Measurements from ENCODE around the gene SUSD6. TPM values are rescaled to one million over a fixed set of nuclear protein-coding genes. Genes with fewer than 3 reads are reported as not detected.
"Not testable (repeated sequence)": the region's sequence is repeated elsewhere in the genome, so short reads cannot be mapped to it uniquely, and the experiment has no call there.

SUSD6 gene
- total RNA-seq, 1 experiment from 2014 or later: 2.1 TPM

- DNase-seq (ENCODE audit: low read depth): no peak
- in situ Hi-C loops (cut with HindIII; ENCODE audit: low pct_unique_long_range_greater_than_20kb, low sequenced_read_pairs): no loop called here
Observed at GRCh38 chr14:69582829-69583228, 28.6 kb upstream of the SUSD6 start.

- in situ Hi-C loops (cut with HindIII; ENCODE audit: low pct_unique_long_range_greater_than_20kb, low sequenced_read_pairs): no loop called here
- no peak for DNase-seq (ENCODE audit: low read depth)
Observed at GRCh38 chr14:69584389-69584788, 27.0 kb upstream of the SUSD6 start.

GRCh38 chr14:69586404-69586803, 25.0 kb upstream of the SUSD6 start:
- DNase-seq (ENCODE audit: low read depth): no peak

GRCh38 chr14:69587389-69587788, 24.0 kb upstream of the SUSD6 start:
- no peak for DNase-seq (ENCODE audit: low read depth)
- in situ Hi-C loops (cut with HindIII; ENCODE audit: low pct_unique_long_range_greater_than_20kb, low sequenced_read_pairs): no loop called here

More at GRCh38 chr14:69586404-69586803, 25.0 kb upstream of the SUSD6 start:
- in situ Hi-C loops (cut with HindIII; ENCODE audit: low pct_unique_long_range_greater_than_20kb, low sequenced_read_pairs): no loop called here

GRCh38 chr14:69591317-69591716, 20.1 kb upstream of the SUSD6 start:
- in situ Hi-C loops (cut with HindIII; ENCODE audit: low pct_unique_long_range_greater_than_20kb, low sequenced_read_pairs): no loop called here

GRCh38 chr14:69593018-69593677, 18.2 kb upstream of the SUSD6 start:
- in situ Hi-C loops (cut with HindIII; ENCODE audit: low pct_unique_long_range_greater_than_20kb, low sequenced_read_pairs): no loop called here
- no peak for DNase-seq (ENCODE audit: low read depth)

More at GRCh38 chr14:69591317-69591716, 20.1 kb upstream of the SUSD6 start:
- DNase-seq (ENCODE audit: low read depth): no peak

GRCh38 chr14:69594846-69595245, 16.6 kb upstream of the SUSD6 start:
- in situ Hi-C loops (cut with HindIII; ENCODE audit: low pct_unique_long_range_greater_than_20kb, low sequenced_read_pairs): no loop called here
- no peak for DNase-seq (ENCODE audit: low read depth)

GRCh38 chr14:69595336-69595735, 16.1 kb upstream of the SUSD6 start:
- no peak for DNase-seq (ENCODE audit: low read depth)
- in situ Hi-C loops (cut with HindIII; ENCODE audit: low pct_unique_long_range_greater_than_20kb, low sequenced_read_pairs): no loop called here

GRCh38 chr14:69599431-69599830, 12.0 kb upstream of the SUSD6 start:
- in situ Hi-C loops (cut with HindIII; ENCODE audit: low pct_unique_long_range_greater_than_20kb, low sequenced_read_pairs); DNase-seq (ENCODE audit: low read depth): not testable (repeated sequence)

GRCh38 chr14:69600304-69600891, 11.0 kb upstream of the SUSD6 start:
- no peak for DNase-seq (ENCODE audit: low read depth)
- in situ Hi-C loops (cut with HindIII; ENCODE audit: low pct_unique_long_range_greater_than_20kb, low sequenced_read_pairs): no loop called here

- peak; percentile 40 for DNase-seq (ENCODE audit: low read depth)
- in situ Hi-C loops (cut with HindIII; ENCODE audit: low pct_unique_long_range_greater_than_20kb, low sequenced_read_pairs): no loop called here
Observed at GRCh38 chr14:69605738-69606137, 5.7 kb upstream of the SUSD6 start.

- in situ Hi-C loops (cut with HindIII; ENCODE audit: low pct_unique_long_range_greater_than_20kb, low sequenced_read_pairs): no loop called here
- DNase-seq (ENCODE audit: low read depth): no peak
Observed at GRCh38 chr14:69606258-69607184, 4.9 kb upstream of the SUSD6 start.

GRCh38 chr14:69610020-69610873, 1.1 kb upstream of the SUSD6 start:
- in situ Hi-C loops (cut with HindIII; ENCODE audit: low pct_unique_long_range_greater_than_20kb, low sequenced_read_pairs): no loop called here
- peak; percentile 1 for DNase-seq (ENCODE audit: low read depth)

- DNase-seq (ENCODE audit: low read depth): no peak
- in situ Hi-C loops (cut with HindIII; ENCODE audit: low pct_unique_long_range_greater_than_20kb, low sequenced_read_pairs): no loop called here
Observed at GRCh38 chr14:69610874-69611171, 573 bp upstream of the SUSD6 start.

- in situ Hi-C loops (cut with HindIII; ENCODE audit: low pct_unique_long_range_greater_than_20kb, low sequenced_read_pairs): no loop called here
- peak; percentile 10 for DNase-seq (ENCODE audit: low read depth)
Observed at GRCh38 chr14:69612014-69612782, 802 bp downstream of the SUSD6 start.

GRCh38 chr14:69612783-69613130, 1.4 kb downstream of the SUSD6 start:
- in situ Hi-C loops (cut with HindIII; ENCODE audit: low pct_unique_long_range_greater_than_20kb, low sequenced_read_pairs): no loop called here
- no peak for DNase-seq (ENCODE audit: low read depth)

GRCh38 chr14:69613312-69614073, 2.1 kb downstream of the SUSD6 start:
- no peak for DNase-seq (ENCODE audit: low read depth)
- in situ Hi-C loops (cut with HindIII; ENCODE audit: low pct_unique_long_range_greater_than_20kb, low sequenced_read_pairs): no loop called here
